Inflammatory macrophage treated with lipopolysaccharide for 4 hours (primary cell): ENCODE results near the gene PLAGL2.
"Not testable (repeated sequence)": the region's sequence is repeated elsewhere in the genome, so short reads cannot be mapped to it uniquely, and the experiment has no call there.

Experiments
- DNase-seq: peaks from one replicate; pipeline ENCODE4 v3.0.0-alpha.2; 2020

Gene PLAGL2

GRCh38 chr20:32179515-32179914, 28.0 kb downstream of the PLAGL2 start:
- no peak for DNase-seq

- DNase-seq, result not testable (repeated sequence)
These were observed 29.8 kb downstream of the PLAGL2 start for GRCh38 chr20:32177696-32178095.

GRCh38 chr20:32168184-32168910, 39.2 kb downstream of the PLAGL2 start:
- DNase-seq, result no peak

GRCh38 chr20:32167552-32167951, 40.0 kb downstream of the PLAGL2 start:
- DNase-seq, result no peak

GRCh38 chr20:32165836-32166545, 41.6 kb downstream of the PLAGL2 start:
- no peak for DNase-seq

GRCh38 chr20:32164984-32165735, 42.4 kb downstream of the PLAGL2 start:
- DNase-seq, result no peak

- no peak for DNase-seq
These were observed 43.6 kb downstream of the PLAGL2 start for GRCh38 chr20:32163951-32164350.

- no peak for DNase-seq
These were observed 45.2 kb downstream of the PLAGL2 start for GRCh38 chr20:32162351-32162750.

- no peak for DNase-seq
These were observed 47.2 kb downstream of the PLAGL2 start for GRCh38 chr20:32160341-32160740.

GRCh38 chr20:32159766-32160221, 47.7 kb downstream of the PLAGL2 start:
- DNase-seq, result no peak

- no peak for DNase-seq
These were observed 48.4 kb downstream of the PLAGL2 start for GRCh38 chr20:32158943-32159660.

GRCh38 chr20:32158351-32158750, 49.2 kb downstream of the PLAGL2 start:
- DNase-seq, result no peak

GRCh38 chr20:32157611-32158010, 49.9 kb downstream of the PLAGL2 start:
- no peak for DNase-seq

- peak; percentile 99 for DNase-seq
These were observed 52.2 kb downstream of the PLAGL2 start for GRCh38 chr20:32155017-32155981.

GRCh38 chr20:32153771-32154170, 53.8 kb downstream of the PLAGL2 start:
- no peak for DNase-seq

GRCh38 chr20:32153156-32153665, 54.3 kb downstream of the PLAGL2 start:
- no peak for DNase-seq

GRCh38 chr20:32152421-32153155, 55.0 kb downstream of the PLAGL2 start:
- no peak for DNase-seq

- no peak for DNase-seq
These were observed 57.2 kb downstream of the PLAGL2 start for GRCh38 chr20:32150291-32150848.

GRCh38 chr20:32149566-32150170, 57.9 kb downstream of the PLAGL2 start:
- DNase-seq, result no peak
